Left ventricle myocardium superior (tissue), 1 donor: Measurements from ENCODE around the gene KIF23. TPM values are rescaled to one million over a fixed set of nuclear protein-coding genes. Genes with fewer than 3 reads are reported as not detected.

Source experiments
- ATAC-seq: fragments of 200-7000 bp; cut with Tn5 transposase; one replicate; pipeline ENCODE4 v1.9.1; 2020; ENCODE audit warnings: mild to moderate bottlenecking, moderate library complexity
- DNase-seq: peaks from one replicate; pipeline ENCODE4 v3.0.0-alpha.2; 2020
- intact Hi-C: fragments of 100-400 bp; cut with micrococcal nuclease; formaldehyde crosslinking; loops from one replicate; pipeline ENCODE4 v1.11.0; 2022
- total RNA-seq: library from RNA; stranded (reverse); fragmentation: NEBNext Ultra II Directional; extraction: Animal tissue kit (Norgen Biotek cat#: 25700); gene quantifications from one replicate; pipeline ENCODE4 v1.2.1, GENCODE V29; 2021
- donor health status: DM: no; HTN: yes; CAD: no; lungs with severe emphysema.

KIF23 gene
- total RNA-seq, 1 donor from 2014 or later = 0.45 TPM

GRCh38 chr15:69479081-69479480 lies 64.9 kb downstream of the KIF23 start:
- ATAC-seq (no peak), DNase-seq (no peak)
- intact Hi-C loops = loop anchor here (5.0 kb wide), 1 partner anchor 1008 kb away; no protein-coding TSS in a partner anchor

DNA sequence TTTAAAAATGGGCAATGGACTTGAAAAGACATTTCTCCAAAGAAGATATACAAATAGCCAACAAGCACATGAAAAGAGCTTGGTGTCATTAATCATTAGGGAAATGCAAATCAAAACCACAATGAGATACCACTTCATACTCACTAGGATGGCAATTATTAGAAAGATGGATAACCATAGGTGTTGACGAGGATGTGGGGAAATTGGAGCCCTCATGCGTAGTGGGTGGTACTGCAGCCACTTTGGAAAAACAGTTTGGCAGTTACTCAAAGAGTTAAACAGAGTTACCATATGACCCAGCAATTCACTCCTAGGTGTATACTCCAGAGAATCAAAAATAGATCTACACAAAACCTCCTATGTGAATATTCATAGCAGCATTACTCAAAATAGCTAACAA lies 65.8 kb downstream of the KIF23 start:
- no peak for ATAC-seq
- intact Hi-C loops = loop anchor here (5.0 kb wide), 1 partner anchor 1007 kb away; no protein-coding TSS in a partner anchor

GRCh38 chr15:69480932-69481331 lies 66.8 kb downstream of the KIF23 start:
- intact Hi-C loops = no loop called here
- ATAC-seq (no peak), DNase-seq (no peak)

More for the DNA sequence above, 65.8 kb downstream of the KIF23 start:
- DNase-seq = no peak

- DNase-seq (no peak), ATAC-seq (peak; percentile 60)
- intact Hi-C loops = no loop called here
These were observed 68.6 kb downstream of the KIF23 start for GRCh38 chr15:69482686-69483256.

- DNase-seq (no peak), ATAC-seq (no peak)
- intact Hi-C loops = no loop called here
These were observed 70.7 kb downstream of the KIF23 start for GRCh38 chr15:69484837-69485236.

DNA sequence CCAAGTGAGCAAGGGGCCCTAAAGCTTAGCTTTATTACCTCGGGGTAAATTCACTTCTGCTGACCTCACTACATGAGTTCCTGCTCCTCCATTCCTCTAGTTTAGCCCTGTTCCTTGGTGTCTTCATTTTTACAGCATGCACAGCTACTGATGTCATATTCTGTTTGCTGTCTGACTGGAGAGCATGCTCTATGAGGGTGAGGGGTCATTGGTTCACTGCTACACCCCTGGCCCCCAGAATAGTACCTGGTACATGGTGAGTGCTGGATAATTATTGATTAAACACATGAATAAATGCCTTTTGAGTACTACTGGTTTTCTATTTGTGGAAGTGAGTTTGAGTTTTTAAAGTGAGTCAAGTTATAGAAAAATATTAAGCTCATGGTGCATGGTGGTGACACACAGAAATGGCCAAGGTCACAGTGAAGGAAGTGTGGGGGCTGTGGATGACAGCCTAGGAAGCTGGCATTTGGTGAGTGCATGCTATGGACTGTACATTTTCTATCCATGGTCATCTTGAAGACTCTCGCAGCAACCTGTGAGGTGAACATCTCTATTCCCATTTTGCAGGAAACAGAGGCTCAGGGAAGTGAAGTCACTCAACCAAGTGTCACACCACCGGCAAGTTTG lies 72.4 kb downstream of the KIF23 start:
- intact Hi-C loops = no loop called here
- ATAC-seq (no peak), DNase-seq (no peak)

DNA sequence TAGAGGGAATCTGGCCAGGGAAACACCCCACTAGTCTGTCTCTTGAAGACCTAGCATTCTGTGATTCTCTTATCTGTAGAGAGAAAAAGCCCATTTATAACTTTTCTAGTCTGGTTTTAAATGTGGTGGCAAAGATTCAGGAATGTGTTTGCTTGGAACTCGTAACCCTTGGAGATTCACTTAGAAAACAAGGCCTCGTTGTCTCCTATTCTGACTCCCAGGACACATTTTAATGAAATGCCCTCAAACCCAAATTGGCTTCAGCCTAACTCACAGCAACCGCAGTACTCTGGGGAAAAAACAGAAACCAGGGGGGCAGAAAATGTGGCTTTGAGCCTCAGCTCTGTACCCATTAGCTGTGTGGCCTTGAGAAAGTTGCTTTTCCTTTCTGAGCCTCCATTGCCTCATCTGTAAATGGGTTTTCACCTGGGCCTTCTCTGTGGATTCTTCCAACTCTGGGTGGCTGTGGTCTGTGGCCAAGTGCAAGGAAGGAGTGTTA lies 75.0 kb downstream of the KIF23 start:
- intact Hi-C loops = no loop called here
- ATAC-seq (peak; percentile 60), DNase-seq (no peak)

GRCh38 chr15:69490356-69491037 lies 76.3 kb downstream of the KIF23 start:
- peak; percentile 71 for ATAC-seq
- no peak for DNase-seq
- intact Hi-C loops = no loop called here

DNA sequence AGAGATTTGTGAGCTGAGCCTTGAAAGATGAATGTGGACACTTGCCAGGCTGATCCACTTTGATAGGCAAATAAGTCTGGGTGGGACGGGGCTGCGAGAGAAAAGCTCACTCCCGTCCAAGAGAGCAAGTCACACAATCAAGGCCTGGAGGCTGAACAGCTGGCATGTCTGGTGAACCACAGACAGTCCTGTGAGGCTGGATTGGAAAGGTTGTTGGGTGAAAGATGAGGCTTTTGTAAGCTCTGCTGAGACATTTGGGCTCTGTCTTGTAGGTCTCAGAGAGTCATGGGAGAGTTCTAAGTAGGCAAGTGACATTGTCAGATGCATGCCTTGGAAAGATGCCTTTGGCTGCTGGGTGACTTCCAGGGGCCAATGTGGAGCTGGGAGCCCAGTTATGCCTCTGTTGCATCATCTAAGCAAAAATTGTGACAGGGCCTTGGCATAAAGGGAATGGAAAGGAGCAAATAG lies 76.9 kb downstream of the KIF23 start:
- peak; percentile 76 for ATAC-seq
- intact Hi-C loops = no loop called here
- peak; percentile 63 for DNase-seq

DNA sequence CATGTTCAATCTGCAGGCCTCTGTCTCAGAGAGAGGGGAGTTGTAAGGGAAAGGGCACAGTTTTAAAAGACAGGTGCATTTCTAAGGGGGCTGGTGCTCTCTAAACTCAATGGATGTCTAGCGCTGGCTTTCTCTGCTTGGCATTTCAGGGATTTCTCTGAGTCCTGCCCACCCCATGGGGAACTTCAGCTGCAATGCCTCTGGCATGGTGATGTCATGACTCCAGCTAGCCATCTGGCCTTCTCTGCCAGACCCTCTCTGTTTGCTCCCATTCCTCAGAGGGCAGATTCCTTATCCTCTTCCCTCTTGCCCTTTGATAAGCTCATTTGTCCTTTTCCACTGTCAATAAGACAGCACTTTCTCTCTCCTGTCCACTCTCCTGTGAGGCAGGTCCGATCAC lies 79.3 kb downstream of the KIF23 start:
- intact Hi-C loops = no loop called here
- ATAC-seq = no peak

DNA sequence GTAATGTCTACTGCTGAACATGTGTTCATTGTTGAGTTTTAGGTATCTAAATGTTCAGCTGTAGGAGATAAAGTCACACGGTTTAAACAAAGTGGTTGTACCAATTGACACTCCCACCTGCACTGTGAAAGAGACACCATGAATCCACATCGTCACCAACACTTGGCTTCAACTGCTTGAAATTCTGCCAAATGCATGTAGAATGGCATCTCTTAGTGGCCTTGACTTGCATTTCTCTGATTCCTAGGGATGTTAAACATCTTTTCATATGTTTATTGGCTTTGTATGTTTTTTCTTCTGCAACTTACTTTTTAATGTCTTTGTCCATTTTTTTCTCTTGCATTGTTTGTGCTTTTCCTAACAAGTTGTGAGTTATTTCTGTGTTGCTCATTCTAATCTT lies 81.9 kb downstream of the KIF23 start:
- no peak for DNase-seq
- ATAC-seq = peak; percentile 6
- intact Hi-C loops = no loop called here

More for the DNA sequence above, 79.3 kb downstream of the KIF23 start:
- no peak for DNase-seq

DNA sequence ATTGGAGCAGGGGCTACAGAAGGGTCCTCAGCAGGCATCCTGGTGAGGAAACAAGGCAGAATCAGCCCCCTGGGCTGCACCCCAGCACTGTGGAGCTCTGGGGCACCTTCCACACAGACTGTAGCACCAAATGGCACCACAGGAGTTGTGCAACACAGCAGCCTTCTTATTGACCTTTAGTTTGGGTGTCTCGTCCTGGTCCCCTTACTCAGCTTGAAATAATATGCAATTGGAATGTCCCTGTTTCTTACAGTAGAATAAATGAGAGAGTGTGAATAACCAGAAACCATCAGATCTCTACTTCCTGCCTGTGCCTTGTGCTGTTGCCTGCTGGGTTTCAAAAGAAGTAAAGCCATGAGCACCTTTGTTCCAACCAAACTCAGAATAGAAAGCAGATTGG lies 82.9 kb downstream of the KIF23 start:
- intact Hi-C loops = no loop called here
- DNase-seq (no peak), ATAC-seq (no peak)

- intact Hi-C loops = no loop called here
- DNase-seq (no peak), ATAC-seq (no peak)
These were observed 83.5 kb downstream of the KIF23 start for GRCh38 chr15:69497667-69498066.

Other genes starting within 250 kb of the KIF23 start
- 1.7 TPM for gene PAQR5, start 115.4 kb upstream of the KIF23 start, total RNA-seq
- gene RPLP1, start 38.5 kb downstream of the KIF23 start, total RNA-seq = 1,143 TPM